ENCODE results near the gene OLFML2A. TPM values are rescaled to one million over a fixed set of nuclear protein-coding genes. Genes with fewer than 3 reads are reported as not detected.

Gene OLFML2A
- total RNA-seq, 1 experiment from 2014 or later, result 5.8 TPM

DNA sequence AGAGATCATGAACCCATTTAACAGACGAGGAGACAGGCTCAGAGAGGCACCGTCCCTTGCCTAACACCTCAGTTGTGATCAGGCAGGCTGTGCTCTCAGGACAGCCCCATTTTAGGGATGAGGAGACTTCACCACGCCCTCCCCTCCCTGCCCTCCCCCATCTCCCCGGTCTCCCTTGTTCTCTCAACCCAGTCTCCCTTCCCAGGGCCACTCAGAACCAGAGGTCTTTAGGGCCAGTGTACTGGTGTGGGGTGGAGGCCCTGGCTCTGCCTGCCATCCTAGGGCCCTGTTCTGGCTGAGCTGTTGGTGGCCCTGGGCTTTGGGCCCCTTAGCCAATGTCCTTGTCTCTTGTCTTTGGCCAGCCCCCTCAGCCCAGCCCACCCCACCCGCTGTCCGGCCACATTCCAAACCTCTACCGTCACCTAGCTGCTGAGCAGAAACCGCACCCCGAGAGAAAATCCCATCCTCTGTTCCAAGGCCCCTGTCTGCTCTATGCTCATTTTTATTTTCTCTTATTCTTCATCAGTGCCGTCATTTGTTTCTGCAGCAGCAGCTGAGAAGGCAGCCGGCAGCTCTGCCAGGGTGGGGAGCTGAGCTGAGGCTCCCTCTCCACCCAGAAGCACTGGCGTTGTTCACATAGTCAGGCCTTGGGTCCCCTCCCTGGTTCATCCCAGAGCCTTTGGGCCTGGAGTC lies 33.9 kb downstream of the OLFML2A start:
- no peak overlapping the region for H2BK20ac ChIP-seq (ENCODE audit: low read depth, low read length, poor library complexity, severe bottlenecking)
- Mint-ChIP-seq H3K4me1 (peaks cover 37 to 47% of the 10 kb centered on the region in 2 experiments), H3K36me3 (ENCODE audit: insufficient read depth in 1 of 3, low read depth in 3 of 3) (no peaks in the 10 kb centered on the region; a peak in 1 of 7 replicates), H3K27me3 (ENCODE audit: low read depth) (no peaks in the 10 kb centered on the region), H3K9me3 (no peaks in the 10 kb centered on the region), H3K4me3 (no peak overlapping the region; a peak in 1 of 5 replicates), H3K27ac (peak overlapping the region; percentile 89 to 98 (median 94); a peak in 6 of 7 replicates)
- no peak overlapping the region for H3K23ac ChIP-seq (ENCODE audit: insufficient read length, low read depth, low read length)
- H3K9me3 ChIP-seq (ENCODE audit: control insufficient read depth, low read depth, low read length), result no peaks in the 10 kb centered on the region
- H3K56ac ChIP-seq (ENCODE audit: insufficient read length, low read depth, low read length), result no peak overlapping the region
- H3K27me3 ChIP-seq (ENCODE audit: insufficient read depth, low read length), result no peaks in the 10 kb centered on the region
- TF ChIP-seq, protein P1, sequence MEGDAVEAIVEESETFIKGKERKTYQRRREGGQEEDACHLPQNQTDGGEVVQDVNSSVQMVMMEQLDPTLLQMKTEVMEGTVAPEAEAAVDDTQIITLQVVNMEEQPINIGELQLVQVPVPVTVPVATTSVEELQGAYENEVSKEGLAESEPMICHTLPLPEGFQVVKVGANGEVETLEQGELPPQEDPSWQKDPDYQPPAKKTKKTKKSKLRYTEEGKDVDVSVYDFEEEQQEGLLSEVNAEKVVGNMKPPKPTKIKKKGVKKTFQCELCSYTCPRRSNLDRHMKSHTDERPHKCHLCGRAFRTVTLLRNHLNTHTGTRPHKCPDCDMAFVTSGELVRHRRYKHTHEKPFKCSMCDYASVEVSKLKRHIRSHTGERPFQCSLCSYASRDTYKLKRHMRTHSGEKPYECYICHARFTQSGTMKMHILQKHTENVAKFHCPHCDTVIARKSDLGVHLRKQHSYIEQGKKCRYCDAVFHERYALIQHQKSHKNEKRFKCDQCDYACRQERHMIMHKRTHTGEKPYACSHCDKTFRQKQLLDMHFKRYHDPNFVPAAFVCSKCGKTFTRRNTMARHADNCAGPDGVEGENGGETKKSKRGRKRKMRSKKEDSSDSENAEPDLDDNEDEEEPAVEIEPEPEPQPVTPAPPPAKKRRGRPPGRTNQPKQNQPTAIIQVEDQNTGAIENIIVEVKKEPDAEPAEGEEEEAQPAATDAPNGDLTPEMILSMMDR (conservative IDR thresholded peaks at IDR 0.05), result no peak
- no peak overlapping the region for H4K5ac ChIP-seq (ENCODE audit: insufficient read length, low read depth, low read length)
- no peak overlapping the region for H2AFZ ChIP-seq (ENCODE audit: low read length)
- no peak overlapping the region for H2BK15ac ChIP-seq (ENCODE audit: low read depth, low read length)
- H2BK12ac ChIP-seq (ENCODE audit: insufficient read length, low read depth, low read length), result peak overlapping the region; percentile 29
- H3K18ac ChIP-seq (ENCODE audit: insufficient read length, low read depth, low read length), result peak overlapping the region; percentile 86
- H3K79me2 ChIP-seq (ENCODE audit: insufficient read depth, low read length), result no peaks in the 10 kb centered on the region
- peaks cover 3% of the 10 kb centered on the region; the same call in 1 of the 2 replicates for H3K4me1 ChIP-seq (ENCODE audit: insufficient read depth, low read length)
- WGBS (ENCODE audit: extremely low coverage, insufficient read length, low lambda C conversion rate), result no CpG with 5 or more reads among the region's 12 CpGs
- H3K23me2 ChIP-seq (ENCODE audit: insufficient read length, low read depth, low read length, poor library complexity, severe bottlenecking), result no peaks in the 10 kb centered on the region
- H3K27ac ChIP-seq (ENCODE audit: insufficient read length, low read depth, low read length), result no peak overlapping the region
- H3T11ph ChIP-seq (ENCODE audit: low read length), result no peak overlapping the region
- H4K20me1 ChIP-seq (ENCODE audit: control insufficient read depth, insufficient read depth, insufficient read length), result no peaks in the 10 kb centered on the region
- H3K4ac ChIP-seq (ENCODE audit: low read depth, low read length), result peak overlapping the region; percentile 67; the same call in 1 of the 2 replicates
- H2BK5ac ChIP-seq (ENCODE audit: insufficient read length, low read length), result no peak overlapping the region
- H2BK120ac ChIP-seq (ENCODE audit: low read depth, low read length, poor library complexity, severe bottlenecking), result no peak overlapping the region
- peak overlapping the region; percentile 66 for H3K14ac ChIP-seq (ENCODE audit: insufficient read depth, low read length)
- peak; percentile 94 for DNase-seq
- no peak overlapping the region for H2AK5ac ChIP-seq (ENCODE audit: insufficient read length, low read length)
- H3K79me1 ChIP-seq (ENCODE audit: insufficient read depth, low read depth, low read length, poor library complexity, severe bottlenecking), result no peaks in the 10 kb centered on the region
- H4K8ac ChIP-seq (replicated peaks; ENCODE audit: insufficient read length, low read depth, low read length), result no peak overlapping the region
- H3K9ac ChIP-seq (ENCODE audit: extremely low read depth, insufficient read length, low read length), result no peak overlapping the region
- no peak overlapping the region for H3K4me2 ChIP-seq (ENCODE audit: insufficient read depth, insufficient read length, low read length)
- peak overlapping the region; percentile 85 for H4K91ac ChIP-seq (ENCODE audit: insufficient read length, low read depth, low read length)
